Stimulated activated CD4-positive, alpha-beta T cell treated with anti-CD3 and anti-CD28 coated beads, Interleukin-1b, Interleukin-23, amount 100 ng/mL, for 48 hours (primary cell): ENCODE data around the gene ZNF764.
"Not testable (repeated sequence)": the region's sequence is repeated elsewhere in the genome, so short reads cannot be mapped to it uniquely, and the experiment has no call there.

Experiments used
- DNase-seq: peaks from one replicate; pipeline ENCODE4 v3.0.0-alpha.2; 2020

The ZNF764 gene

DNA sequence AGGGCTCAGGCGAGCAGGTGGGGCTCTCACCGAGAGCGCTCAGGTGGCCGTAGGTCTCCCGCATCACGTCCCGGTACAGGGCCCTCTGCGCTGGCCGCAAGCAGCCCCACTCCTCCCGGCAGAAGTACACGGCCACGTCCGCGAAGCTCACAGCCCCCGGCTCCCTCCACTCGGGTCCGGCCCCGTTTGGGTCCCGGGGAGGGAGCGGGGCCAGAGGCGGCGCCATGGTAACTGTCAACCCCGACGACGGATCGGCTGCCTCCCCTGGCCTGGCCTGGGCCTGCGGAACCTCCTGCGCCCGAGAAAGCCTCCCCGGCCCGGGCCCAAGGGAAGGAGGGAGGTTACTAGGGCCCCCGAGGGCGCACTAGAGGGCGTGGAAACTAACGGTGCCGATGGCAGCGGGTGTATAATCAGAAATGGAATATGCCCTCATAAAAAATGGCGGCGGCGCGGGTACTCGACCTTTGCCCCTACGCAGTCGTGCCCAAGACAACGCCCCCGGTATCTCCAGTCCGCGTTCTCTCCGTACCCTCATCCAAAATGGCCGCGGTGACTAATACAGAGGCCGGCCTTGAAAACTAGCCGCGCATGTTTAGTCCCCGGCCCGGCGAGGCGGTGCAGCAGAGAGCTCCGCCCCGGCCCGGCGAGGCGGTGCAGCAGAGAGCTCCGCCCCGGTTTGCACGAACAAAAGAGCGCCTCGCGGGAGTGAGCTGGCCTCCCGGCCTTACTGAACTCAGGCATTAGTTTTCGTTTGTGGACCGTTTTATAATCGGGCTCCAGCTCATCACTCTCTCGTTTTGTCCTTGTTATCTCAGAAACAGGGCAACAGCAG lies at the start of gene ZNF764:
TSS of gene ZNF764 (minus strand) at position 418 of the 832 bp plus-strand sequence. CDS start at position 226, 192 bp downstream.
- DNase-seq = peak; percentile 98

DNA sequence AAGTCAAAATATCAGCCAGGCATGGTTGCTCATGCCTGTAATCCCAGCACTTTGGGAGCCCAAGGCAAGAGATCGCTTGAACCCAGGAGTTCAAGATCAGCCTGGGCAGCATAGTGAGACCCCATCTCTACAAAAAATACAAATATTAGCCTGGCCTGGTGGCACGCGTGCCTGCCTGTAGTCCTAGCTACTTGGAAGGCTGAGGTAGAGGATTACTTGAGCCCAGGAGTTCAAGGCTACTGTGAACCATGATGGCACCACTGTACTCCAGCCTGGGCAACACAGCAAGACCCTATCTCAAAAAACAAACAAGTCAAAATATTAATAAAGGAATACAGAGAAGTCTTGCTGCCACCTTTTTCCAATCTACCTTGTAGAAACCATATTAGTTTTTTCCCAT lies 47.8 kb upstream of the ZNF764 start:
- DNase-seq = no peak

DNA sequence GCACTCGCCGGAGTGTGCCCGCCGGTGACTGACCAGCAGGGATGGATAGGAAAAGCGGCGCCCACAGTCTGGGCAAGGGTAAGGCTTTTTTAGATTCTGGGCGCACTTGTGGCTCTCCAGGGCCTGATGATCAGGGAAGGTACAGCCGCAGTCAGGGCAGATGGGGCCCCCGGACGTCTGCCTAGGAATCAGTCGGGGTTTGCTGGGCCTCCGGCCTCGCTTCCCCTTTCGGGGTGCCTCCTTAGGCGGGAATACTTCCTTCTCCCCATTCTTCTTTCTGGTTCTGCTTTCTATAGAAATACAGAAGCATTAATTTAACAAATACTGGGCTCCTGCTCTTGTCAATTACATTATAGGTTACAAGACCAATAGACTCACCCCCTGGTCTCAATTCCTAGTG lies 47.0 kb upstream of the ZNF764 start:
- no peak for DNase-seq

DNA sequence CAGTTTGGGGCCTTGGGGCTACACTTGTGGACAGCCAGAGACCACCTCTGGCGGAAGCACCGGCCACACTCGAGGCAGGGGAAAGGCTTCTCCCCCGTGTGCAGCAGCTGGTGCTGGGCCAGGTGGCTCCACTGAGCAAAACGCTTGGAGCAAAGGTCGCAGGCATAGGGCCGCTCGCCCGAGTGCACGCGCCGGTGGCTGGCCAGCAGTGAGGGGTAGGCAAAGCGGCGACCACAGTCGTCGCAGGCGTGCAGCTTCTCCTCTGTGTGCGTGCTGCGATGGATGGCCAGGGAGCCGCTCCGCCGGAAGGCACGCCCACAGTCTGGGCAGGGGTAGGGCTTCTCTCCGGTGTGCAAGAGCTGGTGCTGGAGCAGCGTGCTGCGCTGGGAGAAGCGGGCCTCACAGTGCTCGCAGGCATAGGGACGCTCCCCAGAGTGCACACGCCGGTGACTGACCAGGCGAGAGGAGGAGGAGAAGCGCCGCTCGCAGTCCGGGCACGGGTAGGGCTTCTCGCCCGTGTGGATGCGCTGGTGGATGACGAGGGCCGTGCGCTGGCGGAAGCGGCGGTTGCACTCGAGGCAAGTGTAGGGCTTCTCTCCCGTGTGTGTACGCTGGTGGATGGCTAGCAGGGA lies 46.3 kb upstream of the ZNF764 start:
- DNase-seq = no peak

DNA sequence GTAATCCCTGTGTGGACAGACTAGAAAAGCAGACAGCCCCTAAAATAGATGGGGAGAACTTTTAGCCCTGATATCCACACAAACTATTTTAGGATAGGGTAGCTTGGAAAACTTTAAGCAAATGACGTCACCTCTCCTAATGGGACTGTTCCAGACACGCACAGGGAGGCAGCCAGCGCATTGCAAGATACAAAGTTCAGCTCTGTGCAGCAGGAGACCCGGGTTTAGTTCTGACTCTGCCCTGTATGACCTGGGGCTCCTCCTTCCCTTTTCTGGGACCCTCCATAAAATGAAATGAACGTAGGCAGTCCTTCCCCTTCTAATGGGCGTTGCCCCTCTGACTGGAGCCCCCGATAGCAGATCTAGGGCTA lies 45.8 kb upstream of the ZNF764 start:
- DNase-seq = no peak

DNA sequence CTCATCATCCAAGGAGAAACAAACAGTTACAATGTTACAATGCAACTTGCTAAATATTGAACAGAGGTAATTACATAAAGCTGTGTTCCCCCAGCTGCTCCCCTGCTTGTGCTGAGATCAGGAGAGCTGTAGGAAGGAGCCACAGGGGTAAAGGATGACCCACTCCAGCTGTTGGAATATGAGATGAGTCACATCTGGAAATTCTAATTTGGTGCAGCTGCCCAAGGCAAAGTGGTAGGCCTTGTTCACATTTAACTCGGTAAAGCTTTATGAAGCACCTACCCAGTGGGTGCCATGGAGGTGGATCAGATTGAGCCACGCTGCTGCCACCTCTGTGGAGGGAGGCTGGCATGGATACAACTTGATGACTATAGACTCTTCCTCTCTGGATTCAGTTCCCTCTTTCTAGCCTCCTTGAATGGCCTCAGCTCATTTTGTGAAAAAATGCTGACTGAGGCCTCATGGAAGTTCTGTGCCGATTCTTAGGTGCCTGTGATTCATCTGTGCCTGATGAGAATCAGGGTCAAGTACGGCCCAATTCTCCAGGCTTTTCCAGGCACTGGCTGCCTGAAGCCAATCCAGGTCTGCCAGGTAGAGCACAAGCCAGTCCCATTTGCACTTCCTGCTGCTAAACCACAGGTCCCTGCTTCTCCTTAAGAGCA lies 44.6 kb upstream of the ZNF764 start:
- no peak for DNase-seq

DNA sequence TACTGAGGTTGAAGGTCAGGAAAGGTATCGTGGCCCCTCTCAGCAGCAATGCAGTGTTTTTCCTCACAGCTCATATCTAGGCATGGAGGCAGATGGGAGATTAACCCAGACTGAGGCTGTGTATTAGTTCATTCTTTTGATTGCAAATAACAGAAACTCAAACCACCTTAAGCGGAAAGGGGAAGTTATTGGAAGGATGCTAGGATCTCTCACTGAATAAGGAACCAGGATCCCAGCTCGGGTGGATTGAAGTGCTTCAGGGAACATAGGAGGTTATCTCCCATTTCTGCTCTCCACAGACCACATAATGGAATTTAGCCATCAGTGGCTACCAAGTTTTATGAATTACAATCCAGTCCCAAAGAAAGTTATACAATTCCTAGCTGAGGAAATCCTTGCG lies 43.8 kb upstream of the ZNF764 start:
- no peak for DNase-seq

DNA sequence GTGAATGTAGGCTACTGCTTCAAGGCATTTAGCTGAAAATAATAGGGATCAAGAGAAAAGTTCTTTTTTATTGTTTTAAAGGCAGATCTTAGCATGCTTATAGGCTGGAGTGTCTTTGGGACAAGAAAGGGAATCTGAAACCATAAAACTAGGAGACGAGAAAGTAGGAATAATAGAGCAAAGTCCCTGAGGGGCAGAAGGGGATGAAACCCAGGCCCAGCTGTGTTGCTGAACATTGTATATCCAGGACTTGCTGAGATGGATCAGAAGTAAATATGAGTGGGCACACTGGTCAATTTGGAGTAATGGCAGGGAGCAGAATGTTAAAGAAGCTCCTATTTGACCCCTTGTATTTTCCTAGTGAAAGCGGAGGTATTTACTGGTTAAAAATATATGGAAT lies 42.8 kb upstream of the ZNF764 start:
- DNase-seq = no peak

DNA sequence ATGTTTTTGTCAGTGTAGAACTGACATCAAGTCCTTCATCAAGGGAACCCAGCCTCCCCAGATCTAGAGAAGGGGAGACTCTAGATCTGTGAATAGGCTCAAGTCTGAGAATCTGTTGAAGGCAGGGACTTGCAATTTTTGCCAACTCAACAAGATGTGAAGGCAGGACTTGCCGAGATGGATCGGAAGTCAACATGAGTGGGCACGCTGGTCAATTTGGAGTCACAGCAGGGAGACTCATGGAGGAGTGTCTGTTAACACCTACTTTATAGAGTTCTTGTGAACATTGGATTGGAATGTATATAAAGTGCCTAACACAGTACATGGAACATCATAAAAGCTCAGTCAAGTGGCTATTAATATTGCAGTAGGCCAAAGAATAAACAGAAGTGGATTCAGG lies 42.0 kb upstream of the ZNF764 start:
- DNase-seq = no peak

DNA sequence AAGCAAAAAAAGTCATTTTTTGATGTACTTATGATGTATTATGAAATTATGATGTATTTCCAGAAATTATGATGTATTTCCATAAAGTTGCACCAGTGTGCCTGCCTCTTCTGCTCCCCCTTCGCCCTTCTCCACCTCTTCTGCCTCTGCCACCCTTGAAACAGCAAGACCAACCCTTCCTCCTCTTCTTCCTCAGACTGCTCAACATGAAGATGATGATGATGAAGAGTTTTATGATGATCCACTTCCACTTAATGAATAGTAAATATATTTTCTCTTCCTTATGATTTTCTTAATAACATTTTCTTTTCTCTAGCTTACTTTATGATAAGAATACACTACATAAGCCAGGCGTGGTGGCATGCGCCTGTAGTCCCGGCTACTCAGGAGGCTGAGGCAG lies 34.7 kb upstream of the ZNF764 start:
- no peak for DNase-seq

DNA sequence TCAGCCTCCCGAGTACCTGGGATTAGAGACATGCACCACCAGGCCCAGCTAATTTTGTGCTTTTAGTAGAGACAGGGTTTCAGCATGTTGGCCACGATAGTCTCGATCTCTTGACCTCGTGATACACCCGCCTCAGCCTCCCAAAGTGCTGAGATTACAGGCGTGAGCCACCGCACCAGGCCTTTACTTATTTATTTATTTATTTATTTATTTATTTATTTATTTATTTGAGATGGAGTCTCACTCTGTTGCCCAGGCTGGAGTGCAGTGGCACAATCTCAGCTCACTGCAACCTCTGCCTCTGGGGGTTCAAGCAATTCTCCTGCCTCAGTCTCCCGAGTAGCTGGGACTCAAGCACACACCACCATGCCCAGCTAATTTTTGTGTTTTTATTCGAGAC lies 32.7 kb upstream of the ZNF764 start:
- not testable (repeated sequence) for DNase-seq

DNA sequence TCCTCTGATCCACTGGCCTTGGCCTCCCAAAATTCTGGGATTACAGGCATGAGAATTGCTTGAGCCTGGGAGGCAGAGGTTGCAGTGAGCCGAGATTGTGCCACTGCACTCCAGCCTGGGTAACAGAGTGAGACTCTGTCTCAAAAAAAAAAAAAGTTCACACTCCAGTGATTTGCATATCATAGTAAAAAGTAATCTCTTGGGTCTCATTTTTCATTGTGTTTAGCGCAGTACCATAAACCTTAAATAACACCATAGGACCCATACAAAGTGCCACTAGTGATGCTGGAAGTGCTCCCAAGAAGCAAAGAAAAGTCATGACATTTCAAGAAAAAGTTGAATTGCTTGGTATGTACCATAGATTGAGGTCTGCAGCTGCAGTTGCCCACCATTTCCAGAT lies 31.4 kb upstream of the ZNF764 start:
- DNase-seq = not testable (repeated sequence)

DNA sequence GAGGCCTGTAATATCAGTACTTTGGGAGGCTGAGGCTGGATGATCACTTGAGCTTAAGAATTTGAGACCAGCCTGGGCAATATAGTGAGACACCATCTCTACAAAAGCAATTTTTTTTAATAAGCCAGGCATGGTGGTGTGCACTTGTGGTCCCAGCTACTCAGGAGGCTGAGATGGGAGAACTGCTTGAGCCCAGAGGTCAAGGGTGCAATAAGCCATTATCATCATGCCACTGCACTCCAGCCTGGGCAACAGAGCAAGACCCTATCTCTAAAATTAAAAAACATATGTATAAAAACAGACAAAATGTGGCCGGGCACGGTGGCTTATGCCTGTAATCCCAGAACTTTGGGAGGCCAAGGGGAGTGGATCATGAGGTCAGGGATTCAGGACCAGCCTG lies 30.5 kb upstream of the ZNF764 start:
- DNase-seq = no peak

DNA sequence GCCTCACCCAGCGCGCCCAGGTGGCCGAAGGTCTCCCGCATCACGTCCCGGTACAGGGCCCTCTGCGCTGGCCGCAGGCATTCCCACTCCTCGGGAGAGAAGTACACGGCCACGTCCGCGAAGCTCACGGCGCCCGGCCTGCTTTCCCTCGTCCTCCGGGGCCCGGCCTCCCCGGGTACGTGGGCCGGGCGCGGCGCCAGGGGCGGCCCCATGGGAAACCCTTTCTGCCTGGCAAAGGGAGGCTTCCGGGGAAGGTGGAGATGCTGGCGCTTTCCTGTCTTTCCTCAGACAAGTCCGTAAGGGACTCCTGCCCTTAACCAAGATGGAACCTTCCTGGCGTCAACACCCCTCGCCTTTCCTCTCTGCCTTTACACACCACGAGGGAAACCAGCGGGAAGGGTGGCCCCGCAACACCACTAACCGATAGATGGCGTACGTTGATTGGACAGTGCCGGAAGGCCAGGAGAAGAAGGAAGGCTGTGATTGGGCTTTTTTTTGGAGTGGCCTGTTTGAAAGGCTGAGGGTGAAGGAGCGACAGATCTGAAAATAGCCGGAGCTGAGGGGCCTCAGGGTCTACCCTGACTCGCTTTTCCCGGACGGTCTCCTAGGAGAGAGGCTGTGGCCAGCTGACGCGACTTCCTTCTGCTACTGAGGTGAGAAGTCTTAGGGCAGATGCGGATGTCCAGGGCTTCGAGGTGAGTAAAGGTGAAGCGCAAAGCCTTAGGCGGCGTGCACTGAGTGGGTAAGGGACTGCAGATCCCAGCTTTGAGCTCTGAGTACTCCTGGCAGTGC lies 27.4 kb upstream of the ZNF764 start, which contains the start of gene ZNF785:
TSS of gene ZNF785 (minus strand) at position 298 of the 792 bp plus-strand sequence. CDS start at position 212, 86 bp downstream.
- peak; percentile 96 for DNase-seq

DNA sequence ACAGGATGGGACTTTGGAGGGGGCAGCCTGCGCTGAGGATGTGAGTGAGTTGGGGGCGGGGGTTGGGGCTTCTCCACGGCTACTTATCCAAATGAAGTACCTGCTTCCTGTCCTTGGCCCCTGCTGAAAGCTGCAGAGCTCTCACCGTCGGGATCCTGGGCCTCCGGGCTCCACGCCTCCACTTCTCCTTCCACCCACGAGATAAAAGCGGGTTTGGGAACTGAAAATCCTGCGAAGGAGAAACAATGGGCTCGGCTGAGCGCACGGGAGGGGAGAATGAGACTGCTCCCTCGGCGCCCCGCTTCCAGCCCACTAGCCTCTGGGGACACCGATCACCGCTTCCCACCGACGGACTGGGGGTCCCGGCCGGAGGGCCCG lies 26.8 kb upstream of the ZNF764 start:
- no peak for DNase-seq

DNA sequence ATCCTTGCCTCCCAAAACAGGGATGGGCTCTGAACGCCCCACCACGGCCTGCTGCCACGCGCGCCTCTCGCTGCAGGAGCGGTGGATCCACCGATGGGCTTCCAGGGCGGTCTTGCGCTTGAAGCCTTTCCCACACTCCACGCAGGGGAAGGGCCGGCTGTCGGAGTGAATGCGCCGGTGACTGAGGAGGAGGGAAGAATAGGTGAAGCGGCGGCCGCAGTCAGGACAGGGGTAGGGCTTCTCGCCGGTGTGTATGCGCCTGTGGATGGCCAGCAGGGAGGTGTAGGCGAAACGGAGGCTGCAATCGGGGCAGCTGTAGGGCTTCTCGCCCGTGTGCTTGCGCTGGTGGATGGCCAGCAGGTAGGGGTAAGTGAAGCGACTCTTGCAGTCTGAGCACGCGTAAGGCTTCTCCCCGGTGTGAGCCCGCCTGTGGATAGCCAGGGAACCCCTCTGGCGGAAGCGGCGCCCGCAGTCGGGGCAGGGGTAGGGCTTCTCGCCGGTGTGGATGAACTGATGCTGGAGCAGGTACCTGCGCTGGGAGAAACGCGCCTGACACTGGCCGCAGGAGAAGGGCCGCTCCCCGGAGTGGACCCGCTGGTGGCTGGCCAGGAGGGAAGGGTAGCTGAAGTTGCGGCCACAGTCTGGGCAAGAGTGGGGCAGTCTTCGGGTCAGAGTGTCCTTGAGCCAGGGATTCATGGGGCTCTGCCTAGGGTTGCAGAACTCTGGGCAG lies 24.6 kb upstream of the ZNF764 start:
- no peak for DNase-seq

DNA sequence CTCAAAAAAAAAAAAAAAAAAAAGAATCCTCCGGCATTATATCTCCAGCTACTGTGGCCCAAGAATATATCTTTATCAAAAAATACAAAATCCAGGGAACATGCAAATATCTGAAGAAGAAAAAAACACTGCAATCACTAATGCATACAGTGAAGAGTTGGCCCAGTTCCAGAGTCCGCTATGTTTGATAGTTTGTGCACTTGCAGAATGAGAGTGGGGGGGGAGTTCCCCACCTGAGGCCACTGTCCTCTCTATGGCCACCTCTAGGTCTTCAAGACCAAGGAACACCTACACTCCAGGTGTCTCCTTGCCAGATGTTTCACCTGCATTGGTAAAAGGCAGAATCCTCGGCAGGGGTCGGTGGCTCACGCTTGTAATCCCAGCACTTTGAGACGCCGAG lies 23.3 kb upstream of the ZNF764 start:
- no peak for DNase-seq

DNA sequence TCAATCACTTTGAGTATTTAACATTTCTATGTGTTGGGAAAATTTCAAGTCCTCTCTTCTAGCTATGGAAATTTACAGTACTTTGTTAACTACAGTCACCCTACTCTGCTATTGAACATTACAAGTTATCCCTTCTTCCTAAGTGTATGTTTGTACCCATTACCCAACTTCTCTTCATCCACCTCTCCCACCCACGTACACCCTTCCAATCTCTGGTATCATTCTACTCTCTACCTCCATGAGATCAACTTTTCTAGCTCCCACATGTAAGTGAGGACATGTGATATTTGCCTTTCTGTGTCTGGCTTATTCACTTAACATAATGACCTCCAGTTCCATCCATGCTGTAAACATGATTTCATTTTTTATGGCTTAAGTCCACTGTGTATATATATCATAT lies 16.5 kb upstream of the ZNF764 start:
- no peak for DNase-seq

DNA sequence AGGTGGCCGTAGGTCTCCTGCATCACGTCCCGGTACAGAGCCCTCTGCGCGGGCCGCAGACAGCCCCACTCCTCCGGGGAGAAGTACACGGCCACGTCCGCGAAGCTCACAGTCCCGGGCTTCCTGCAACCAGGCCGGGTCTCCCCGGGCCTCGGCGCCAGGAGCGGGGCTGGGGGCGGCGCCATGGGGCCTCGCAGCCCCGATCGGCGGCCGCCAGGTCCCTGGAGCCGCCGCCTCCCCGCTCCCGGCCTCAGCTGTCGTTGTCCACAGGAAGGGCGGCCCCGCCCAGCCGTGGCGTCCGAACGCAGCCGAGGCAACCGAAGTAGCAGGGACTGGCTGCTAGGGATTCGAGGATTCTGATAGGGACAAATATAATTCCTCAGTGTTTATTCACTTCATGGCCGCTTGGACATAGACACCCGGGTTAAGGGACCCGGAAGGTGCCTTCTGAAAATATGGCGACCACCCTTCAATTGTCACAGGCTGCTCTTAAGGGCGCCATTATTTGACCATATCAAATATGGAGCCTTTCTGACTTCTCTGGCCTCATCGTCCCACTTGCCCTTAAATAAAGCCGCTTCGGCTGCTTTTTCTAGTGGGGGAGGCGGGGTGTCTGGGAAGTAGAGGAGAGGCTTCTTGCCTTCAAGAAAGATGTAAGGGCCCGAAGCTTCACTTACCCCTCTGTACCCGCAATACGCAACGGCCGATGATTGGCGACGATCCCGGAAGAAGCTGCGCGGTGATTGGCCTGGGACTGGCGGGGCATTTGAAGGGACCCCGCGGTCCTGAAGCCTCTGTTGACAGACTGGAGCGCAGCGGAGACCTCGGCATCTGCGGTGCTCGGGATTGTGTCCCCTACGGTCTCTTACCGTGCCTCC lies 13.5 kb upstream of the ZNF764 start, which contains the start of gene ZNF688:
TSS of gene ZNF688 (minus strand) at position 270 of the 878 bp plus-strand sequence. CDS start at position 185, 85 bp downstream.
- DNase-seq = peak; percentile 94

DNA sequence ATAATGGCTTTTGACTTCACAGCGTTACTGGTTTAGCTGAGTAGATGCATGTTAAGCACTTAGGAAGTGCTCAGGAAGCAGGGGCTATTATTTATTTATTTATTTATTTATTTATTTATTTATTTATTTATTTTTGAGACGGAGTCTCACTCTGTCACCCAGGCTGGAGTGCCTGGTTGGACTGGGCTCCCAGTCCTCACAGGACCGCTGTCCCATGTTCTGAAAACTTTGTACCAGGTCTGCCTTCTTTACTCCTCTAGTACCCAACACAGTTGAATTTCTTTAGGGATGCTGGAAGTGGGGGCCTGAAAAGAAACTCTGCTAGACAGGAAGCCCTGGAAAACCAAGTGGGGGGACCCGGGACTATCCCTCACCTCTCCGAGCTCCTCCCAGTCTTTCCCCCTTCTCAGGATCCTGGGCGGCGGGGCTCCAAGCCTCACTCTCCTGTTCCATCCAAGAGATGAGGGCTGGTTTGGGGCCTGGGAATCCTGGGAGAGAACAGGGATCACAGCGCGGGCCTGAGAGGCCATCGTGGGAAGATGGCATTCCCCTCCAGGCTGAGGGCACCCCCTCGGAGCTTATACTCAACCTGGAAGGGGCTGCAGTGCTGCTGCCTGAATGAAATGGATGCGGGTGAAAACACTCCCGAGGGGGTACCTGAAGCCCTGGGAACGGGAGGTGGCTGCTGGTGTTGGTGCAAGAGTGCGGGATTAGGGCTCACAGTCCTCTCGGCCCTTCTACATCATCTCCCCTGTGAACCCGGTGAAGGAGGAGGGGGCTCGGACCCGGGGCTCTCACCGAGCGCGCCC lies 12.7 kb upstream of the ZNF764 start:
- no peak for DNase-seq
